Measurements from ENCODE around the gene NPR3.

The NPR3 gene

GRCh38 chr5:32690666-32691065 is 20.5 kb upstream of the NPR3 start:
- TF ChIP-seq CTCF (conservative IDR thresholded peaks at IDR 0.05; ENCODE audit: low read depth, low read length), result no peak
- no peak for DNase-seq (ENCODE audit: low read depth)
- H3K4me3 ChIP-seq (ENCODE audit: low read length), result no peak overlapping the region

- peak; percentile 66 for DNase-seq (ENCODE audit: low read depth)
- no peak for TF ChIP-seq CTCF (conservative IDR thresholded peaks at IDR 0.05; ENCODE audit: low read depth, low read length)
- no peak overlapping the region for H3K4me3 ChIP-seq (ENCODE audit: low read length)
These were observed 18.9 kb upstream of the NPR3 start for GRCh38 chr5:32692036-32692746.

GRCh38 chr5:32703957-32704356 is 7.2 kb upstream of the NPR3 start:
- no peak for DNase-seq (ENCODE audit: low read depth)
- TF ChIP-seq CTCF (conservative IDR thresholded peaks at IDR 0.05; ENCODE audit: low read depth, low read length), result no peak
- H3K4me3 ChIP-seq (ENCODE audit: low read length), result no peak overlapping the region

- no peak for DNase-seq (ENCODE audit: low read depth)
- H3K4me3 ChIP-seq (ENCODE audit: low read length), result no peak overlapping the region
- peak; percentile 54 for TF ChIP-seq CTCF (conservative IDR thresholded peaks at IDR 0.05; ENCODE audit: low read depth, low read length)
These were observed 3.6 kb upstream of the NPR3 start for GRCh38 chr5:32707418-32707997.

- H3K4me3 ChIP-seq (ENCODE audit: low read length), result no peak overlapping the region
- DNase-seq (ENCODE audit: low read depth), result no peak
These were observed 2.2 kb upstream of the NPR3 start for GRCh38 chr5:32708949-32709348.

GRCh38 chr5:32709750-32710549 is 1.2 kb upstream of the NPR3 start:
- DNase-seq (ENCODE audit: low read depth), result peak; percentile 39
- peak; percentile 81 for TF ChIP-seq CTCF (conservative IDR thresholded peaks at IDR 0.05; ENCODE audit: low read depth, low read length)
- H3K4me3 ChIP-seq (ENCODE audit: low read length), result peak overlapping the region; percentile 52

More at GRCh38 chr5:32708949-32709348, 2.2 kb upstream of the NPR3 start:
- no peak for TF ChIP-seq CTCF (conservative IDR thresholded peaks at IDR 0.05; ENCODE audit: low read depth, low read length)
